Neutrophil (primary cell): ENCODE measurements around the gene LRMDA.
"Not testable (repeated sequence)": the region's sequence is repeated elsewhere in the genome, so short reads cannot be mapped to it uniquely, and the experiment has no call there.

ENCODE experiments used
- H3K27ac ChIP-seq: fragments of 200-600 bp; sonication (generic); 2 replicates; pipeline ENCODE4 v1.5.1; 2016; ENCODE audit warnings: mild to moderate bottlenecking, moderate library complexity
- H3K27me3 ChIP-seq: fragments of 200-600 bp; sonication (generic); 2 replicates; pipeline ENCODE4 v1.6.0; 2016; ENCODE audit warnings: mild to moderate bottlenecking
- H3K36me3 ChIP-seq: fragments of 200-600 bp; sonication (generic); 2 replicates; pipeline ENCODE4 v1.5.1; 2017
- H3K4me1 ChIP-seq, 2 experiments: fragments of 200-600 bp in 1 of 2; sonication (generic) in 1 of 2; 1 replicate in 1 of 2; 2 replicates in 1 of 2; pipeline versions ENCODE4 v1.5.1 to v1.6.1; 2013 to 2016; ENCODE audit warnings: low read depth in 1 of 2, low read length in 1 of 2, mild to moderate bottlenecking in 1 of 2, moderate library complexity in 1 of 2; ENCODE audit not compliant: control insufficient read depth in 1 of 2, insufficient read depth in 1 of 2
- H3K4me3 ChIP-seq, 2 experiments: fragments of 200-600 bp in 1 of 2; sonication (generic) in 1 of 2; 1 replicate in 1 of 2; 2 replicates in 1 of 2; pipeline ENCODE4 v1.5.1; 2013 to 2016; ENCODE audit warnings: low read depth in 1 of 2, low read length in 1 of 2, mild to moderate bottlenecking in 1 of 2, moderate library complexity in 1 of 2
- H3K9me3 ChIP-seq: fragments of 200-600 bp; sonication (generic); 2 replicates; pipeline ENCODE4 v1.5.1; 2016
- TF ChIP-seq, protein P1 (sequence below): fragments of 200-600 bp; sonication (generic); IDR thresholded peaks from 2 replicates; pipeline ENCODE4 v1.5.1; 2016; ENCODE audit warnings: antibody characterized with exemption

The LRMDA gene

DNA sequence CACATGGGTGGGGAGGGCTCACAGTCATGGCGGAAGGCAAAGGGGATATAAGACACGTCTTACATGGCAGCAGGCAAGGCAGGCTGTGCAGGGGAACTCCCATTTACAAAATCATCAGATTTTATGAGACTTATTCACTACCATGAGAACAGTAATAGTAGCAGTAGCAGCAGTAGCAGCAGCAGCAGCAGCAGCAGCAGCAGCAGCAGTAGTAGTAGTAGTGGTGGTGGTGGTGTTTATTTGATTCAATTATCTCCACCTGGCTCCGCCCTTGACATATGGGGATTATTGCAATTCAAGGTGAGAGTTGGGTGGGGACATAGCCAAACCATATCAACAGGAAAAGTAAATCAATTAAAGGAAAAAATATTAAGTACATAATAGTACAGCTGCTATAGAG lies 184.7 kb downstream of the LRMDA start:
- Histone ChIP-seq H3K4me3 (no peak overlapping the region), H3K27me3 (peaks cover 12% of the 10 kb centered on the region), H3K27ac (no peak overlapping the region), H3K36me3 (no peaks in the 10 kb centered on the region), H3K4me1 (peaks cover 12 to 14% of the 10 kb centered on the region in 2 experiments), H3K9me3 (no peaks in the 10 kb centered on the region)
- TF ChIP-seq, protein P1, sequence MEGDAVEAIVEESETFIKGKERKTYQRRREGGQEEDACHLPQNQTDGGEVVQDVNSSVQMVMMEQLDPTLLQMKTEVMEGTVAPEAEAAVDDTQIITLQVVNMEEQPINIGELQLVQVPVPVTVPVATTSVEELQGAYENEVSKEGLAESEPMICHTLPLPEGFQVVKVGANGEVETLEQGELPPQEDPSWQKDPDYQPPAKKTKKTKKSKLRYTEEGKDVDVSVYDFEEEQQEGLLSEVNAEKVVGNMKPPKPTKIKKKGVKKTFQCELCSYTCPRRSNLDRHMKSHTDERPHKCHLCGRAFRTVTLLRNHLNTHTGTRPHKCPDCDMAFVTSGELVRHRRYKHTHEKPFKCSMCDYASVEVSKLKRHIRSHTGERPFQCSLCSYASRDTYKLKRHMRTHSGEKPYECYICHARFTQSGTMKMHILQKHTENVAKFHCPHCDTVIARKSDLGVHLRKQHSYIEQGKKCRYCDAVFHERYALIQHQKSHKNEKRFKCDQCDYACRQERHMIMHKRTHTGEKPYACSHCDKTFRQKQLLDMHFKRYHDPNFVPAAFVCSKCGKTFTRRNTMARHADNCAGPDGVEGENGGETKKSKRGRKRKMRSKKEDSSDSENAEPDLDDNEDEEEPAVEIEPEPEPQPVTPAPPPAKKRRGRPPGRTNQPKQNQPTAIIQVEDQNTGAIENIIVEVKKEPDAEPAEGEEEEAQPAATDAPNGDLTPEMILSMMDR: no peak

DNA sequence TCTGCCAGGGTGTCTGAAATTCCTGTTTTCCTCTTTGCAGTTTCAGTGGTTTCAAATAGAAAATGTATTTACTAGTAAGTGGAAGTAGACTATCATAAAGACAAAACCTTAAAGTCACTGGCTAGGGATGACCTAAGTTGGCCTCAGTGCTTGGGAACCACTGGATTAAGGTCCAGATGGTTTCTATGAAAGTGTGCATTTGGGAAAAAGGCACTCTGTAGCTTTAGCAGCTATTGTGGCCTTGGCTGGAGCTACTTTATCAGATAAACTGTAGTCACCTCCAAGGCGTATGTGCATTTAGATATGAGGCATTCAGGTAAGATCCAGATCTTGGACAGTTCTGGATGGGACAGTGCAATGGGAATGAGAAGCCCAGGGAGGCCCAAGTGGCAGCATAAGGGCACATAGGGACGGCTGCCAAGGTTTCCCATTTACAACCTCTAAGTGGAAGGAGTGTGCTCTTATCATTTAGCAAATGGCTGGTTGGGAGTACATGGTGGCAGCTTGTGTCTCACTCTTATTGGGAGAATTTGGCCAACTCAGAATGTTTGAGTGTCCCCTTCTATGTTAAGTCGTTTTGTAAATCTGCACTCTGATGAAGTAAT lies 185.6 kb downstream of the LRMDA start:
- H3K9me3 ChIP-seq: no peaks in the 10 kb centered on the region
- peaks cover 12 to 14% of the 10 kb centered on the region in 2 experiments for H3K4me1 ChIP-seq
- no peak overlapping the region for H3K27ac ChIP-seq
- peaks cover 12% of the 10 kb centered on the region for H3K27me3 ChIP-seq
- H3K36me3 ChIP-seq: no peaks in the 10 kb centered on the region
- H3K4me3 ChIP-seq: no peak overlapping the region
- TF ChIP-seq, protein P1: no peak

DNA sequence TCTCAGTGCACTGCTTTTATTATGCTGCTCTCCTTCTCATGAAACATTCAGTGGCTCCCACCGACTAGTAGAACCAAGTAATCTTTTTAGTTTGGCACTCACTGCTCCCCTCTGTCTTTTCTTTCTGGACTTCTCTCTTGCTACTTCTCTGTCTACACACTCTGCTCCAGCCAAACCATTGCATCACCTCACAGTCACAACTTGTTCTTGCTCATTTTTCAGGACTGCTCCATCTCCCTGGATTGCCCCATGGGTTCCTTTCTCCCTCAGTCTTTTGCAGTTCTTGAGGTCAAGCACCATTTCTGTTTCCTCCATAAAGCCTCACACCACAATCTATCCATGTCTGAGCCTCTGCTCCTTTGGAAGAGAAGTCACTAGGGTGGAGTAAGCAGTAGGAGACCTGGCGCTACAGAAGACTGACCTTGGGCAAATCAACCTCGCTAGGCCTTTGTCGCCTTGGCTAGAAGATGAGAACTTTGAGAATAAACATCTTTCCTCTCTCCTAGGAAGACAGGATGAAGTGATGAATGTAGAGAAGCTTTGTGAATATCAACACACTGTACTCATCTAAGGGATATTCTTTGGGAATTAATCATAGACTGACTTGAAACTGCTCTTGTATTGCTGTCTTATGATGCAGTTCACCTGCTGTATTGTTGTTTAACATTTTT lies 186.2 kb downstream of the LRMDA start:
- TF ChIP-seq, protein P1: no peak
- Histone ChIP-seq H3K4me1 (peaks cover 10 to 14% of the 10 kb centered on the region in 2 experiments), H3K4me3 (no peak overlapping the region), H3K36me3 (no peaks in the 10 kb centered on the region), H3K9me3 (no peaks in the 10 kb centered on the region), H3K27me3 (peaks cover 12% of the 10 kb centered on the region), H3K27ac (no peak overlapping the region)

DNA sequence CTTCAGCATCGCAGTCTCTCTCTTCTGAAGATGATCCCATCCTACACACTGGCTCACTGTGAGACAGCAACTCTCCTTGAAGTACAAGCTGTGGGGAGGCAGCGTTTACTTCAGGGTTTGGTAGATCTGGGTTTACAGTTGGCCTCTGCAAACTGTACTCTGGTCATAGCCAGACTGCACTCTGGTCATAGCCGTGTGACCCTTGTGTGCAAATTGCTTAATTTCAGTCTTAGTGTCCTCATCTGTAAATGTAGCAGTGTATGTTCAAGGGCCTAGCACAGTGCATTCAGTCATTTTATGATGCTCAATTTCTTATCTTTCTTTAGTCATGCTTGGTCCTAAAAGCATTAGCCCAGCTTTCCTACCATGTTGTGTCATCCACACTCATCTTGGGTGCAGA lies 188.2 kb downstream of the LRMDA start:
- H3K9me3 ChIP-seq: no peaks in the 10 kb centered on the region
- H3K4me1 ChIP-seq: peaks cover 0 to 7% of the 10 kb centered on the region in 2 experiments
- no peak overlapping the region for H3K27ac ChIP-seq
- no peak overlapping the region for H3K4me3 ChIP-seq
- TF ChIP-seq, protein P1: no peak
- no peaks in the 10 kb centered on the region for H3K27me3 ChIP-seq
- H3K36me3 ChIP-seq: no peaks in the 10 kb centered on the region

DNA sequence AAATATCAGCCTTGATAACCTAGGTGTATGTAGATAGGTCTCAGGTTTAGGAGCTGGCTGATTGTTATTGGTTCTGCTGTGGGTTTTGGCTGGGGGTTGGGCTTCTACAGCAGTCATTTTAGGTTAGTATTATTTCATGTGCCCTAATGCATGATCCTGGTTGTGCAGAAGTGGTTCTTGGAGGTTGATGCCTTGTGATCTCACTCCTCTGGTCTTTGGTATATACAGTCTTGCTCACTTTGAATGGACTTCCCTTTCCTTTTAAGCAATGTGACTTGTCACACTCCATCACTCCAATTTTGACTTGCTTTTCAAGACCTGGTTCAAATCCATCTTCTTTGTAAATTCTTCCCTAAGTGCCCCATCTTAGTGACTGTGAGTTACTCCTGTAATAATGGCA lies 188.9 kb downstream of the LRMDA start:
- Histone ChIP-seq H3K4me1 (peaks cover 0 to 7% of the 10 kb centered on the region in 2 experiments), H3K27me3 (no peaks in the 10 kb centered on the region), H3K4me3 (no peak overlapping the region), H3K27ac (no peak overlapping the region), H3K36me3 (no peaks in the 10 kb centered on the region), H3K9me3 (no peaks in the 10 kb centered on the region)
- TF ChIP-seq, protein P1: no peak

DNA sequence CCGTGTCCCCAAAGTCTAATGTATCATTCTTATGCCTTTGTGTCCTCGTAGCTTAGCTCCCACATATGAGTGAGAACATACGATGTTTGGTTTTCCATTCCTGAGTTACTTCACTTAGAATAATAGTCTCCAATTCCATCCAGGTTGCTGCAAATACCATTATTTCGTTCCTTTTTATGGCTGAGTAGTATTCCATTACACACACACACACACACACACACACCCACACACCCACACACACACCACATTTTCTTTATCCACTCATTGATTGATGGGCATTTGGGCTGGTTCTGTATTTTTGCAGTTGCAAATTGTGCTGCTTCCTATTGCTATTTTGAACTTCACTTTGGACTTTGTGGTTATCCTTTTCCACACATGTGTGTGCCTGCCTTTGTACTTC lies 189.6 kb downstream of the LRMDA start:
- H3K4me3 ChIP-seq, H3K27ac ChIP-seq, H3K4me1 ChIP-seq, H3K36me3 ChIP-seq, H3K9me3 ChIP-seq, H3K27me3 ChIP-seq: not testable (repeated sequence)
